Endothelial cell of umbilical vein (primary cell): ENCODE measurements around the gene SEMA3G. TPM values are rescaled to one million over a fixed set of nuclear protein-coding genes. Genes with fewer than 3 reads are reported as not detected.

Experiments used
- BruUV-seq: library from RNA; stranded (reverse); fragments of 400-500 nt; replicated peaks from 2 replicates; lab custom pipeline; 2021; lab: Mats Ljungman, UMichigan
- CTCF ChIA-PET: fragments of 300-600, 350-600 bp; sonication (Branson Sonifier 250); formaldehyde crosslinking; loops from one replicate; lab custom pipeline; 2021; ENCODE audit warnings: antibody characterized with exemption, inconsistent platforms; lab: Charles Lee
- POLR2A ChIA-PET: fragments of 300-600, 350-600 bp; sonication (Branson Sonifier 250); formaldehyde crosslinking; loops from one replicate; lab custom pipeline; 2021; ENCODE audit warnings: antibody characterized with exemption, inconsistent platforms; lab: Charles Lee
- DNase-seq: peaks from one replicate; pipeline ENCODE4 v3.0.0-alpha.2; 2011; ENCODE audit warnings: low read depth, low spot score
- FAIRE-seq: peaks from 2 replicates; lab custom pipeline; 2011; peaks lifted over from hg19 to GRCh38; lab: Jason Lieb, UNC
- H2AFZ ChIP-seq: 2 replicates; pipeline ENCODE4 v1.6.0; 2012; ENCODE audit warnings: low read depth, low read length, control low read depth, inconsistent platforms
- H3K27ac ChIP-seq: 2 replicates; pipeline ENCODE4 v1.5.1; 2011; ENCODE audit warnings: low read depth, mild to moderate bottlenecking, control low read depth, low read length, moderate library complexity; ENCODE audit not compliant: insufficient read depth
- H3K27me3 ChIP-seq, 2 experiments: 2 replicates each; pipeline versions ENCODE4 v1.6.0 to v1.6.1; 2011; ENCODE audit warnings: low read length in 2 of 2, mixed read lengths in 1 of 2; ENCODE audit not compliant: control insufficient read depth in 2 of 2, insufficient read depth in 2 of 2
- H3K36me3 ChIP-seq, 2 experiments: 2 replicates in 1 of 2; 3 replicates in 1 of 2; pipeline ENCODE4 v1.5.1; 2011; ENCODE audit warnings: low read length in 2 of 2, mild to moderate bottlenecking in 1 of 2, moderate library complexity in 1 of 2; ENCODE audit not compliant: control insufficient read depth in 2 of 2, insufficient read depth in 2 of 2; ENCODE audit errors: extremely low read depth in 1 of 2
- H3K4me1 ChIP-seq: 3 replicates; pipeline ENCODE4 v1.5.1; 2011; ENCODE audit warnings: mild to moderate bottlenecking, low read length; ENCODE audit not compliant: control insufficient read depth, insufficient read depth; ENCODE audit errors: extremely low read depth
- H3K4me2 ChIP-seq: 2 replicates; pipeline ENCODE4 v1.6.1; 2011; ENCODE audit warnings: low read length, control low read depth, mixed read lengths; ENCODE audit not compliant: insufficient read depth
- H3K4me3 ChIP-seq, 3 experiments: fragments of 200-600 bp in 1 of 3; sonication (generic), shearing (Covaris generic) in 1 of 3; replicated peaks in 1 of 3; 2 replicates each; pipeline ENCODE4 v1.5.1; 2011 to 2016; ENCODE audit warnings: control low read depth in 3 of 3, low read length in 3 of 3, mild to moderate bottlenecking in 2 of 3, inconsistent platforms in 1 of 3, low read depth in 1 of 3, moderate library complexity in 1 of 3; ENCODE audit not compliant: insufficient read depth in 1 of 3
- H3K79me2 ChIP-seq: 2 replicates; pipeline ENCODE4 v1.6.0; 2012; ENCODE audit warnings: low read length, inconsistent platforms; ENCODE audit not compliant: control insufficient read depth, insufficient read depth
- H3K9ac ChIP-seq: replicated peaks from 2 replicates; pipeline ENCODE3; 2011; ENCODE audit warnings: low read length, control low read depth; ENCODE audit not compliant: insufficient read depth; ENCODE audit errors: extremely low read depth
- H3K9me1 ChIP-seq: replicated peaks from 3 replicates; pipeline ENCODE4 v1.6.0; 2011; ENCODE audit warnings: mild to moderate bottlenecking, low read length; ENCODE audit not compliant: control insufficient read depth, insufficient read depth; ENCODE audit errors: extremely low read depth
- H3K9me3 ChIP-seq: replicated peaks from 2 replicates; pipeline ENCODE4 v1.5.1; 2012; ENCODE audit warnings: low read length, inconsistent platforms; ENCODE audit not compliant: control insufficient read depth, insufficient read depth
- H4K20me1 ChIP-seq: replicated peaks from 2 replicates; pipeline ENCODE3; 2011; ENCODE audit warnings: mild to moderate bottlenecking, low read length; ENCODE audit not compliant: control insufficient read depth, insufficient read depth; ENCODE audit errors: extremely low read depth
- CTCF ChIP-seq, 2 donors: IDR thresholded peaks; 1 replicate in 1 of 2; 2 replicates in 1 of 2; pipeline ENCODE4 v1.5.1; 2011; ENCODE audit warnings: low read length in 2 of 2, mild to moderate bottlenecking in 2 of 2, moderate library complexity in 2 of 2, control low read depth in 1 of 2, inconsistent platforms in 1 of 2, low read depth in 1 of 2; ENCODE audit not compliant: insufficient read depth in 1 of 2; ENCODE audit errors: extremely low read depth in 1 of 2
- FOS ChIP-seq: IDR thresholded peaks from 2 replicates; pipeline ENCODE4 v1.6.1; 2011; ENCODE audit warnings: mild to moderate bottlenecking, low read length, moderate library complexity, borderline replicate concordance; ENCODE audit not compliant: insufficient read depth
- GATA2 ChIP-seq: IDR thresholded peaks from 2 replicates; pipeline ENCODE4 v1.7.0; 2011; ENCODE audit warnings: low read depth, mild to moderate bottlenecking, moderate library complexity, mixed read lengths, low read length; ENCODE audit not compliant: insufficient read length, insufficient read depth
- JUN ChIP-seq: IDR thresholded peaks from 2 replicates; pipeline ENCODE4 v1.6.1; 2011; ENCODE audit warnings: borderline replicate concordance, low read depth; ENCODE audit not compliant: insufficient read length, insufficient read depth
- MYC ChIP-seq: IDR thresholded peaks from one replicate; pipeline ENCODE4 v1.6.1; 2011; ENCODE audit warnings: mild to moderate bottlenecking, low read depth, low read length
- POLR2A ChIP-seq: IDR thresholded peaks from 2 replicates; pipeline ENCODE4 v1.6.1; 2012; ENCODE audit warnings: low read depth, mild to moderate bottlenecking, control low read depth, low read length
- POLR2AphosphoS5 ChIP-seq: IDR thresholded peaks from 2 replicates; pipeline ENCODE4 v1.6.1; 2012; ENCODE audit warnings: low read depth, mild to moderate bottlenecking, control low read depth, low read length, moderate library complexity; ENCODE audit not compliant: insufficient read depth
- dilution Hi-C: fragments of 300-500 bp; cut with MboI; formaldehyde crosslinking; loops from one replicate; pipeline ENCODE4 v1.15.0; 2019; ENCODE audit warnings: low sequenced_read_pairs; ENCODE audit not compliant: extremely low pct_ligation_motif_present
- intact Hi-C: fragments of 100-400 bp; cut with micrococcal nuclease; formaldehyde crosslinking; loops from one replicate; pipeline ENCODE4 v1.10.0; 2022
- polyA plus RNA-seq, 4 experiments: library from polyadenylated mRNA; depleted of rRNA in 3 of 4; stranded (reverse) in 3 of 4; unstranded in 1 of 4; fragments of >200 nt; gene quantifications; 2 replicates each; pipeline versions ENCODE4 v1.2.1 to v1.2.3, GENCODE V29; 2011 to 2012; ENCODE audit warnings: missing spikeins in 1 of 4
- total RNA-seq: library from RNA; stranded (reverse); gene quantifications from 2 replicates; pipeline ENCODE4 v1.2.3, GENCODE V29; 2021

SEMA3G gene
- total and polyA plus RNA-seq, 2 donors (not counting 3 experiments of a cell fraction or from before 2014, with no cell fraction given), result 22.6 to 27.9 TPM

- peaks cover 40% of the 10 kb centered on the region for H3K79me2 ChIP-seq
- H3K9me3 ChIP-seq, result no peaks in the 10 kb centered on the region
- H2AFZ ChIP-seq, result peak overlapping the region; percentile 54
- H3K4me3 ChIP-seq, result peak overlapping the region; percentile 80 to 97 (median 97)
- TF ChIP-seq JUN (no peak), MYC (no peak), GATA2 (no peak), CTCF (IDR thresholded peaks at IDR 0.05; ENCODE audit: extremely low read depth in 1 of 2, insufficient read depth in 1 of 2, low read depth in 1 of 2, low read length in 2 of 2) (no peak), POLR2AphosphoS5 (no peak), FOS (no peak), POLR2A (no peak)
- H3K9me1 ChIP-seq, result no peaks in the 10 kb centered on the region
- no peak overlapping the region for H3K27ac ChIP-seq
- dilution Hi-C loops (no loop called here), intact Hi-C loops (loop anchor here (5.0 kb wide), 1 partner anchor 41 kb away; the partner anchor contains the start of gene STAB1)
- peak overlapping the region; percentile 90 for H3K4me2 ChIP-seq
- FAIRE-seq, result no peak
- no peaks in the 10 kb centered on the region for H3K27me3 ChIP-seq
- BruUV-seq, result no TSS peak
- POLR2A ChIA-PET, result no interaction called here
- H3K4me1 ChIP-seq, result peaks cover 17% of the 10 kb centered on the region
- DNase-seq, result no peak
- H4K20me1 ChIP-seq, result no peaks in the 10 kb centered on the region
- H3K36me3 ChIP-seq, result peaks cover 18 to 20% of the 10 kb centered on the region in 2 experiments
- CTCF ChIA-PET, result interaction anchor here (0.6 to 1.5 kb wide), 7 partner anchors 9 to 134 kb away, joined by 3 to 6 read pairs (median 3); no protein-coding TSS in a partner anchor
- peak overlapping the region; percentile 75 for H3K9ac ChIP-seq
Measured at GRCh38 chr3:52456800-52457183, 11.9 kb upstream of the SEMA3G start.
